GM23248 (cell line): ENCODE measurements around the gene PTPRU.

Experiments used
- EZH2 ChIP-seq: fragments of 200-600 bp; sonication (generic); IDR thresholded peaks from 2 replicates; pipeline ENCODE4 v1.6.1; 2018; ENCODE audit warnings: antibody characterized with exemption, mild to moderate bottlenecking; ENCODE audit not compliant: insufficient read depth, poor library complexity, severe bottlenecking
- EZH2phosphoT487 ChIP-seq: fragments of 200-600 bp; sonication (generic); IDR thresholded peaks from 2 replicates; pipeline ENCODE4 v1.6.1; 2018; ENCODE audit warnings: antibody characterized with exemption, moderate library complexity, mild to moderate bottlenecking, low read depth; ENCODE audit not compliant: insufficient read depth

DNA sequence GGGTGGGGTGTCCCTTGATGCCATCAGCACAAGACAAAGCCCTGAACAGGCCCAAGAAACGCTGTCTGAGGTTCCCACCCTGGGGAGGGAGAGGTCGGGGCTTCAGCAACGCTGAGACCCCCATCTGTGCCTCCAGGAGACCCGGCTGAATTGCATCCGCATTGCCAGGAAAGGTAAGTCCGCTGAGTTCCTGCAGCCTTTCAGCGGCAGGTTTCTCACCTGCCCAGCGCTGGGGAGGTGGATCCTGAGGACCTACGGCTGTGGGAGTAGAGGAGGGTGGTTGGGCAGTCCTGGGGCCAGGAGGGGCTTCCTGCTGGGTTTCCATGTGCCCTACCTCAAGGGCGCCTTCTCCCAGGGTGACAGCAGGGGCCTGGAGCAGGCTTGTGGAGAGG is 47.5 kb downstream of the PTPRU start:
- TF ChIP-seq EZH2phosphoT487, result no peak
- no peak for TF ChIP-seq EZH2
